HCT116 (cell line): ENCODE results near the gene SLC41A3. TPM values are rescaled to one million over a fixed set of nuclear protein-coding genes. Genes with fewer than 3 reads are reported as not detected.

Experiments
- ATAC-seq: fragments of 200-7000 bp; cut with Tn5 transposase; 2 replicates; pipeline ENCODE4 v1.9.1; 2020; ENCODE audit warnings: mild to moderate bottlenecking, moderate library complexity
- BruUV-seq: library from RNA; stranded (reverse); fragments of 400-500 nt; replicated peaks from 2 replicates; lab custom pipeline; 2021; lab: Mats Ljungman, UMichigan
- CTCF ChIA-PET: fragments of 300-600 bp; sonication (Branson Sonifier 250); formaldehyde crosslinking; loops from one replicate; lab custom pipeline; 2021; ENCODE audit warnings: antibody characterized with exemption; lab: Charles Lee
- POLR2A ChIA-PET: fragments of 300-600, 350-600 bp; sonication (Branson Sonifier 250); formaldehyde crosslinking; loops from one replicate; lab custom pipeline; 2021; ENCODE audit warnings: antibody characterized with exemption; lab: Charles Lee
- RAD21 ChIA-PET, 2 experiments: fragments of 300-600 bp; sonication (Branson Sonifier 250); formaldehyde crosslinking; loops; one replicate each; lab custom pipeline; 2023; ENCODE audit warnings: low total read pairs in 2 of 2; ENCODE audit not compliant: uncharacterized antibody in 2 of 2, unreplicated experiment in 2 of 2, low non-redundant PET in 1 of 2; lab: Charles Lee
- DNase-seq: peaks from one replicate; pipeline ENCODE4 v3.0.0-alpha.2; 2010; ENCODE audit warnings: low read depth, low spot score
- H2AFZ ChIP-seq: fragments of 200-600 bp; shearing (Covaris generic), sonication (generic); 2 replicates; pipeline ENCODE4 v1.6.1; 2017; ENCODE audit warnings: low read depth, mixed run types, mixed read lengths, antibody characterized with exemption, low read length; ENCODE audit not compliant: poor library complexity, severe bottlenecking
- H3K27ac ChIP-seq: 2 replicates; pipeline ENCODE4 v1.5.1; 2012; ENCODE audit warnings: low read depth, low read length
- H3K27me3 ChIP-seq: fragments of 200-600 bp; sonication (generic); 2 replicates; pipeline ENCODE4 v1.6.1; 2016; ENCODE audit warnings: mixed run types, low read length, mixed read lengths; ENCODE audit not compliant: insufficient read depth
- H3K36me3 ChIP-seq, 2 experiments: fragments of 200-500 bp in 1 of 2; fragments of 200-600 bp in 1 of 2; sonication (Bioruptor generic) in 1 of 2; sonication (generic) in 1 of 2; 2 replicates each; pipeline versions ENCODE4 v1.5.1 to v1.6.1; 2014 to 2016; ENCODE audit warnings: low read length in 2 of 2, inconsistent platforms in 1 of 2, mixed read lengths in 1 of 2, mixed run types in 1 of 2; ENCODE audit not compliant: insufficient read depth in 2 of 2, control insufficient read depth in 1 of 2
- H3K4me1 ChIP-seq, 2 experiments: fragments of 200-600 bp in 1 of 2; sonication (generic) in 1 of 2; 2 replicates each; pipeline versions ENCODE4 v1.5.1 to v1.6.1; 2012 to 2017; ENCODE audit warnings: low read length in 2 of 2, inconsistent platforms in 1 of 2, mild to moderate bottlenecking in 1 of 2, mixed read lengths in 1 of 2, mixed run types in 1 of 2, moderate library complexity in 1 of 2; ENCODE audit not compliant: insufficient read depth in 2 of 2, control insufficient read depth in 1 of 2
- H3K4me2 ChIP-seq: fragments of 200-600 bp; sonication (generic); 2 replicates; pipeline ENCODE4 v1.6.1; 2017; ENCODE audit warnings: mixed run types, low read length, mixed read lengths
- H3K4me3 ChIP-seq, 2 experiments: fragments of 200-600 bp in 1 of 2; sonication (generic) in 1 of 2; replicated peaks in 1 of 2; 2 replicates each; pipeline ENCODE4 v1.5.1; 2011 to 2016; ENCODE audit warnings: low read length in 2 of 2, control low read depth in 1 of 2, low read depth in 1 of 2, mild to moderate bottlenecking in 1 of 2, mixed read lengths in 1 of 2, mixed run types in 1 of 2
- H3K79me2 ChIP-seq: fragments of 200-600 bp; sonication (generic); 2 replicates; pipeline ENCODE4 v1.6.1; 2017; ENCODE audit warnings: mild to moderate bottlenecking, mixed run types, low read length, moderate library complexity, mixed read lengths; ENCODE audit not compliant: insufficient read depth
- H3K9ac ChIP-seq: fragments of 200-600 bp; sonication (generic); 2 replicates; pipeline ENCODE4 v1.6.1; 2016; ENCODE audit warnings: low read length, mixed read lengths
- H3K9me2 ChIP-seq: fragments of 200-600 bp; sonication (generic), shearing (Covaris generic); 2 replicates; pipeline ENCODE4 v1.6.1; 2017; ENCODE audit warnings: mixed run types, mild to moderate bottlenecking, moderate library complexity; ENCODE audit not compliant: insufficient read depth
- H3K9me3 ChIP-seq, 2 experiments: fragments of 200-500 bp in 1 of 2; fragments of 200-600 bp in 1 of 2; sonication (Bioruptor generic) in 1 of 2; sonication (generic) in 1 of 2; 2 replicates each; pipeline ENCODE4 v1.6.1; 2014 to 2017; ENCODE audit warnings: low read length in 2 of 2, mixed read lengths in 2 of 2, inconsistent platforms in 1 of 2, low read depth in 1 of 2, mild to moderate bottlenecking in 1 of 2, mixed run types in 1 of 2, moderate library complexity in 1 of 2; ENCODE audit not compliant: control insufficient read depth in 1 of 2, insufficient read depth in 1 of 2
- H4K20me1 ChIP-seq: fragments of 200-600 bp; sonication (generic), shearing (Covaris generic); 2 replicates; pipeline ENCODE4 v1.6.1; 2017; ENCODE audit warnings: mixed run types, mild to moderate bottlenecking, moderate library complexity; ENCODE audit not compliant: insufficient read depth
- CBX3 ChIP-seq: IDR thresholded peaks from 2 replicates; pipeline ENCODE4 v1.6.1; 2012; ENCODE audit warnings: low read depth
- EGR1 ChIP-seq: IDR thresholded peaks from 2 replicates; pipeline ENCODE4 v1.6.1; 2012; ENCODE audit warnings: low read depth
- ELF1 ChIP-seq: IDR thresholded peaks from 2 replicates; pipeline ENCODE4 v1.6.1; 2012; ENCODE audit warnings: low read depth, borderline replicate concordance
- EZH2 ChIP-seq: fragments of 200-600 bp; sonication (generic); IDR thresholded peaks from 2 replicates; pipeline ENCODE4 v1.6.1; 2017; ENCODE audit warnings: antibody characterized with exemption, mixed run types
- FOSL1 ChIP-seq: IDR thresholded peaks from 2 replicates; pipeline ENCODE4 v1.6.1; 2012; ENCODE audit warnings: low read depth
- JUND ChIP-seq: IDR thresholded peaks from 2 replicates; pipeline ENCODE4 v1.6.1; 2012
- POLR2AphosphoS5 ChIP-seq: IDR thresholded peaks from 2 replicates; pipeline ENCODE4 v1.6.1; 2011; ENCODE audit warnings: mild to moderate bottlenecking, low read depth, low read length, moderate library complexity
- SRF ChIP-seq: IDR thresholded peaks from 2 replicates; pipeline ENCODE4 v1.6.1; 2012; ENCODE audit warnings: low read depth
- TCF7L2 ChIP-seq: IDR thresholded peaks from 2 replicates; pipeline ENCODE4 v1.7.0; 2011; ENCODE audit warnings: borderline replicate concordance, inconsistent platforms; ENCODE audit not compliant: insufficient read depth, insufficient read length; ENCODE audit errors: extremely low read depth
- ZFX ChIP-seq: fragments of 450-650 bp; IDR thresholded peaks from 2 replicates; pipeline ENCODE4 v1.6.1; 2017
- ZNF274 ChIP-seq: fragments of 200-500 bp; sonication (Bioruptor generic); IDR thresholded peaks from 2 replicates; pipeline ENCODE4 v1.6.1; 2014; ENCODE audit warnings: mild to moderate bottlenecking, low read depth, low read length, inconsistent platforms
- intact Hi-C: fragments of 100-400 bp; cut with micrococcal nuclease; formaldehyde crosslinking; loops from 2 replicates; pipeline ENCODE4 v1.10.0; 2022
- total RNA-seq: library from RNA; stranded (reverse); gene quantifications from one replicate; pipeline ENCODE4 v1.2.1, GENCODE V29; 2021; ENCODE audit not compliant: unreplicated experiment
- TF ChIP-seq, protein P1 (sequence below): IDR thresholded peaks from 2 replicates; pipeline ENCODE4 v1.6.1; 2012; ENCODE audit warnings: low read depth
- TF ChIP-seq, protein P2 (sequence below), 3 experiments: fragments of 200-600 bp in 1 of 3; sonication (generic) in 1 of 3; IDR thresholded peaks in 2 of 3; conservative IDR thresholded peaks in 1 of 3; 2 replicates each; pipeline ENCODE4 v1.5.1; 2012 to 2017; ENCODE audit warnings: low read depth in 2 of 3, low read length in 2 of 3, antibody characterized with exemption in 1 of 3, borderline replicate concordance in 1 of 3, control low read depth in 1 of 3, mild to moderate bottlenecking in 1 of 3, mixed read lengths in 1 of 3, mixed run types in 1 of 3, moderate library complexity in 1 of 3; ENCODE audit not compliant: insufficient read depth in 1 of 3

SLC41A3 gene
- total RNA-seq, 1 experiment from 2014 or later, result 45.9 TPM

DNA sequence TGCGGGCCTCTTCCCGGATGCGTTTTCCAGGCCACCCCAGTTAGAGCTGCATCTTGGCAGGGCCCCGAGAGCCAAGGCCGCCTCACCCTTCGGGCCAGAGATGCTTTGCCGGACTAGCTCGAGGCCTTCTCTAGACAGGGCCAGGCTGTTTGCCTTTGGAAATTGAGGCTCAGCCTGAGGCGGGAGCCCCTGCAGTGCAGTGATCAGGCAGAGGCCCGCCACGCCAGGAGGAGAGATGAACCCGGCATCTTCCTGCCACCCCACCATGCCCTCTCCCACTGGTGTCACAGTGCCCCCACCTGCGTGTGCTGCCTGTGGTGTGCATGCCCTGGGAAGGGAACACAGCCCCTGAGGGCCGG is 123.9 kb downstream of the SLC41A3 start:
- Histone ChIP-seq H3K4me2 (no peak overlapping the region), H3K9me3 (no peaks in the 10 kb centered on the region), H4K20me1 (no peaks in the 10 kb centered on the region), H3K9ac (no peak overlapping the region), H3K9me2 (no peaks in the 10 kb centered on the region), H3K27me3 (no peaks in the 10 kb centered on the region), H3K36me3 (no peaks in the 10 kb centered on the region), H3K79me2 (no peaks in the 10 kb centered on the region), H3K27ac (no peak overlapping the region), H3K4me3 (no peak overlapping the region), H3K4me1 (no peaks in the 10 kb centered on the region), H2AFZ (no peak overlapping the region)
- ChIA-PET POLR2A (no interaction called here), RAD21 (no interaction called here), CTCF (no interaction called here)
- DNase-seq (no peak), ATAC-seq (no peak)
- intact Hi-C loops, result no loop called here
- TF ChIP-seq EGR1 (no peak), EZH2 (no peak), ELF1 (no peak), CBX3 (no peak), ZFX (no peak), TCF7L2 (no peak), JUND (no peak)
- no TSS peak for BruUV-seq

DNA sequence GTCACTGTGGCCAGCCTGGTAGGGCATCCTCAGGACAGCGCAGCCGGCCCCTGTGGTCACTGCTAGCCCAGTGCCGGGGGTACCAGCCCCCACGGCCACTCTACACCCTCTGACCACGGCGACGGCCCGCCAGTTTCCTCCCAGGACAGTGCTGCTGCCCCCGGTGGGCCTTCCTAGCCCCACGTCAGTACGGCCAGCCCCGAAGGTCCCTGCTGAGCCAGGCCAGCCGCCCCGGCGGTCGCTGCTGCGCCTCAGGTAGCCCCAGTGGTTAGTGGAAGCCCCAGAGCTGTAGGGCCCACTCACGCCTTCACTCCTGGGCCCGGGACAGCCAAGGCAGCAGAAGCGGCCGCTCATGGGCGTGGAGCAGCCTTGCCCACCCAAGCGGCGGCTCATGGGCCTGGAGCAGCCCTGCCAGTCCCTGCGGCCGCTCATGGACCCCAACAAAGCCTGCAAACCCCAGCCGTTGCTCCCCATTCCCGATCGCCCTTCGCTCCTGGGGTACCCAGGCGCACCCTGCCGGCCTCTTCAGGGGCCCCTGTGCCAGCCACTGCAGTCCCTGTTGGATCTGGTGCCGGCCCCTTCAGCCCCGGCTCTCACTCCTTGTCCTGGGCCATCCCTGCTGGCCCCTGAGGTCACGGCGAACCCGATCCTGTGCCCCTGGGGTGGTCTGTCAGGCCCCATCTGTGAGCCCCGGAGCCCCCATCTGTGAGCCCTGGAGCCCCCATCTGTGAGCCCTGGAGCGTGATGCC is 124.4 kb downstream of the SLC41A3 start:
- ChIA-PET POLR2A (no interaction called here), CTCF (no interaction called here), RAD21 (no interaction called here)
- Histone ChIP-seq H2AFZ (no peak overlapping the region), H3K9me2 (no peaks in the 10 kb centered on the region), H3K4me3 (no peak overlapping the region), H3K79me2 (no peaks in the 10 kb centered on the region), H3K4me2 (no peak overlapping the region), H3K27me3 (no peaks in the 10 kb centered on the region), H3K4me1 (no peaks in the 10 kb centered on the region), H3K27ac (no peak overlapping the region), H3K9me3 (no peaks in the 10 kb centered on the region), H4K20me1 (no peaks in the 10 kb centered on the region), H3K9ac (no peak overlapping the region), H3K36me3 (no peaks in the 10 kb centered on the region)
- no peak for DNase-seq
- no TSS peak for BruUV-seq
- intact Hi-C loops, result no loop called here
- no peak for ATAC-seq
- TF ChIP-seq TCF7L2 (no peak), FOSL1 (no peak), POLR2AphosphoS5 (no peak), ZNF274 (no peak), SRF (no peak)
- TF ChIP-seq, protein P1, sequence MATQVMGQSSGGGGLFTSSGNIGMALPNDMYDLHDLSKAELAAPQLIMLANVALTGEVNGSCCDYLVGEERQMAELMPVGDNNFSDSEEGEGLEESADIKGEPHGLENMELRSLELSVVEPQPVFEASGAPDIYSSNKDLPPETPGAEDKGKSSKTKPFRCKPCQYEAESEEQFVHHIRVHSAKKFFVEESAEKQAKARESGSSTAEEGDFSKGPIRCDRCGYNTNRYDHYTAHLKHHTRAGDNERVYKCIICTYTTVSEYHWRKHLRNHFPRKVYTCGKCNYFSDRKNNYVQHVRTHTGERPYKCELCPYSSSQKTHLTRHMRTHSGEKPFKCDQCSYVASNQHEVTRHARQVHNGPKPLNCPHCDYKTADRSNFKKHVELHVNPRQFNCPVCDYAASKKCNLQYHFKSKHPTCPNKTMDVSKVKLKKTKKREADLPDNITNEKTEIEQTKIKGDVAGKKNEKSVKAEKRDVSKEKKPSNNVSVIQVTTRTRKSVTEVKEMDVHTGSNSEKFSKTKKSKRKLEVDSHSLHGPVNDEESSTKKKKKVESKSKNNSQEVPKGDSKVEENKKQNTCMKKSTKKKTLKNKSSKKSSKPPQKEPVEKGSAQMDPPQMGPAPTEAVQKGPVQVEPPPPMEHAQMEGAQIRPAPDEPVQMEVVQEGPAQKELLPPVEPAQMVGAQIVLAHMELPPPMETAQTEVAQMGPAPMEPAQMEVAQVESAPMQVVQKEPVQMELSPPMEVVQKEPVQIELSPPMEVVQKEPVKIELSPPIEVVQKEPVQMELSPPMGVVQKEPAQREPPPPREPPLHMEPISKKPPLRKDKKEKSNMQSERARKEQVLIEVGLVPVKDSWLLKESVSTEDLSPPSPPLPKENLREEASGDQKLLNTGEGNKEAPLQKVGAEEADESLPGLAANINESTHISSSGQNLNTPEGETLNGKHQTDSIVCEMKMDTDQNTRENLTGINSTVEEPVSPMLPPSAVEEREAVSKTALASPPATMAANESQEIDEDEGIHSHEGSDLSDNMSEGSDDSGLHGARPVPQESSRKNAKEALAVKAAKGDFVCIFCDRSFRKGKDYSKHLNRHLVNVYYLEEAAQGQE, result no peak
- TF ChIP-seq, protein P2, sequence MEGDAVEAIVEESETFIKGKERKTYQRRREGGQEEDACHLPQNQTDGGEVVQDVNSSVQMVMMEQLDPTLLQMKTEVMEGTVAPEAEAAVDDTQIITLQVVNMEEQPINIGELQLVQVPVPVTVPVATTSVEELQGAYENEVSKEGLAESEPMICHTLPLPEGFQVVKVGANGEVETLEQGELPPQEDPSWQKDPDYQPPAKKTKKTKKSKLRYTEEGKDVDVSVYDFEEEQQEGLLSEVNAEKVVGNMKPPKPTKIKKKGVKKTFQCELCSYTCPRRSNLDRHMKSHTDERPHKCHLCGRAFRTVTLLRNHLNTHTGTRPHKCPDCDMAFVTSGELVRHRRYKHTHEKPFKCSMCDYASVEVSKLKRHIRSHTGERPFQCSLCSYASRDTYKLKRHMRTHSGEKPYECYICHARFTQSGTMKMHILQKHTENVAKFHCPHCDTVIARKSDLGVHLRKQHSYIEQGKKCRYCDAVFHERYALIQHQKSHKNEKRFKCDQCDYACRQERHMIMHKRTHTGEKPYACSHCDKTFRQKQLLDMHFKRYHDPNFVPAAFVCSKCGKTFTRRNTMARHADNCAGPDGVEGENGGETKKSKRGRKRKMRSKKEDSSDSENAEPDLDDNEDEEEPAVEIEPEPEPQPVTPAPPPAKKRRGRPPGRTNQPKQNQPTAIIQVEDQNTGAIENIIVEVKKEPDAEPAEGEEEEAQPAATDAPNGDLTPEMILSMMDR (IDR thresholded peaks at IDR 0.05 in 2 of 3, conservative IDR thresholded peaks at IDR 0.05 in 1 of 3; ENCODE audit: borderline replicate concordance in 1 of 3, insufficient read depth in 1 of 3, low read depth in 2 of 3, low read length in 2 of 3), result no peak
